ENCODE measurements around the gene KSR1.

GRCh38 chr17:27603880-27604794, 147.9 kb downstream of the KSR1 start:
- TF ChIP-seq CTCF (conservative IDR thresholded peaks at IDR 0.05), result no peak
- TF ChIP-seq ZFX (IDR thresholded peaks at IDR 0.05), result no peak
